K562 (cell line): ENCODE results near the gene HYOU1.

ENCODE experiments used
- CHCHD3 ChIP-seq: fragments of 250-450 bp; sonication (Bioruptor Pico); IDR thresholded peaks from 2 replicates; pipeline ENCODE4 v2.1.2; 2022; ENCODE audit warnings: mild to moderate bottlenecking
- EP400 ChIP-seq: fragments of 450-650 bp; IDR thresholded peaks from 2 replicates; pipeline ENCODE4 v1.6.1; 2017; ENCODE audit warnings: antibody characterized with exemption, mild to moderate bottlenecking, moderate library complexity
- FOXK2 ChIP-seq, 2 experiments: fragments of 450-650 bp; IDR thresholded peaks in 1 of 2; conservative IDR thresholded peaks in 1 of 2; 2 replicates each; pipeline ENCODE4 v1.6.1; 2016; ENCODE audit warnings: low read depth in 2 of 2, mild to moderate bottlenecking in 1 of 2
- MBD2 ChIP-seq: sonication (generic); IDR thresholded peaks from 2 replicates; pipeline ENCODE4 v1.6.1; 2016; ENCODE audit warnings: low read depth, borderline replicate concordance
- MED1 ChIP-seq: sonication (generic); formaldehyde crosslinking; IDR thresholded peaks from 2 replicates; pipeline ENCODE4 v1.8.1; 2023; ENCODE audit warnings: missing genetic modification reagents, borderline replicate concordance
- TCF7L2 ChIP-seq: fragments of 150-350 bp; IDR thresholded peaks from 2 replicates; pipeline ENCODE4 v1.6.1; 2016; ENCODE audit warnings: low read depth, mild to moderate bottlenecking, low read length, moderate library complexity
- ZBED1 ChIP-seq: IDR thresholded peaks from 2 replicates; pipeline ENCODE4 v1.6.1; 2014
- ZNF324 ChIP-seq: fragments of 250-450 bp; sonication (Bioruptor Pico); IDR thresholded peaks from 2 replicates; pipeline ENCODE4 v1.4.0; 2020; ENCODE audit warnings: mild to moderate bottlenecking
- TF ChIP-seq, protein P1 (sequence below): sonication (generic); formaldehyde crosslinking; IDR thresholded peaks from 2 replicates; pipeline ENCODE4 v1.9.0; 2022; ENCODE audit warnings: mild to moderate bottlenecking, missing genetic modification reagents
- TF ChIP-seq, protein P2 (sequence below), 3 experiments: IDR thresholded peaks in 2 of 3; conservative IDR thresholded peaks in 1 of 3; 2 replicates each; pipeline ENCODE4 v1.5.1; 2011 to 2012; ENCODE audit warnings: low read length in 3 of 3, mild to moderate bottlenecking in 3 of 3, control low read depth in 2 of 3, improper control_type of control experiment in 1 of 3, inconsistent platforms in 1 of 3, low read depth in 1 of 3, mixed read lengths in 1 of 3, moderate library complexity in 1 of 3; ENCODE audit not compliant: insufficient read depth in 2 of 3
- TF ChIP-seq, protein P3 (sequence below): fragments of 150-350 bp; IDR thresholded peaks from 2 replicates; pipeline ENCODE4 v1.6.1; 2014; ENCODE audit warnings: low read depth, mild to moderate bottlenecking, low read length, borderline replicate concordance

DNA sequence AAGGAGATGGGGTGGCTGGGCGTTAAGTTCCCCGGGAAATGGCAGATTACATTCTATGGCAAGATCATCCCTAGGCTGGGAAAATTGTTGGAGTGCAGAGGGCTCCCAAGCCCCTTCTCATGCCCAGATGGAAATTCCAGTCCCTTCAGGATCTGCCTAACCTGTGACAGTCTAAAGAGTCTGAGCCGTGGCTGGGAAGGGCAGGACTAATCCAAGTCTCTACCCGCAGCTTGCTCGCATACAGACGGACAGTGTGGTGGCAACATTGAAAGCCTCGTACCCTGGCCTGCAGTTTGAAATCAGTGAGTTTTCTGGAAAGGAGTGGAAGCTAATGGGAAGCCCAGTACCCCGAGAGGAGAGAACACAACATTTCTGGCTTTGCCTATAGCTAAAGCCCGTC is 31.4 kb upstream of the HYOU1 start:
- TF ChIP-seq FOXK2 (conservative IDR thresholded peaks at IDR 0.05 in 1 of 2, IDR thresholded peaks at IDR 0.05 in 1 of 2; ENCODE audit: low read depth in 2 of 2) (no peak), CHCHD3 (CRISPR knock-in tag) (no peak), TCF7L2 (no peak), ZBED1 (no peak), ZNF324 (CRISPR knock-in tag) (no peak), MED1 (CRISPR knock-in tag) (no peak), EP400 (no peak), MBD2 (no peak)
- TF ChIP-seq, protein P1, sequence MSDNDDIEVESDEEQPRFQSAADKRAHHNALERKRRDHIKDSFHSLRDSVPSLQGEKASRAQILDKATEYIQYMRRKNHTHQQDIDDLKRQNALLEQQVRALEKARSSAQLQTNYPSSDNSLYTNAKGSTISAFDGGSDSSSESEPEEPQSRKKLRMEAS (CRISPR knock-in tag), result no peak
- TF ChIP-seq, protein P2, sequence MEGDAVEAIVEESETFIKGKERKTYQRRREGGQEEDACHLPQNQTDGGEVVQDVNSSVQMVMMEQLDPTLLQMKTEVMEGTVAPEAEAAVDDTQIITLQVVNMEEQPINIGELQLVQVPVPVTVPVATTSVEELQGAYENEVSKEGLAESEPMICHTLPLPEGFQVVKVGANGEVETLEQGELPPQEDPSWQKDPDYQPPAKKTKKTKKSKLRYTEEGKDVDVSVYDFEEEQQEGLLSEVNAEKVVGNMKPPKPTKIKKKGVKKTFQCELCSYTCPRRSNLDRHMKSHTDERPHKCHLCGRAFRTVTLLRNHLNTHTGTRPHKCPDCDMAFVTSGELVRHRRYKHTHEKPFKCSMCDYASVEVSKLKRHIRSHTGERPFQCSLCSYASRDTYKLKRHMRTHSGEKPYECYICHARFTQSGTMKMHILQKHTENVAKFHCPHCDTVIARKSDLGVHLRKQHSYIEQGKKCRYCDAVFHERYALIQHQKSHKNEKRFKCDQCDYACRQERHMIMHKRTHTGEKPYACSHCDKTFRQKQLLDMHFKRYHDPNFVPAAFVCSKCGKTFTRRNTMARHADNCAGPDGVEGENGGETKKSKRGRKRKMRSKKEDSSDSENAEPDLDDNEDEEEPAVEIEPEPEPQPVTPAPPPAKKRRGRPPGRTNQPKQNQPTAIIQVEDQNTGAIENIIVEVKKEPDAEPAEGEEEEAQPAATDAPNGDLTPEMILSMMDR (IDR thresholded peaks at IDR 0.05 in 2 of 3, conservative IDR thresholded peaks at IDR 0.05 in 1 of 3; ENCODE audit: insufficient read depth in 2 of 3, low read depth in 1 of 3, low read length in 3 of 3), result no peak
- TF ChIP-seq, protein P3, sequence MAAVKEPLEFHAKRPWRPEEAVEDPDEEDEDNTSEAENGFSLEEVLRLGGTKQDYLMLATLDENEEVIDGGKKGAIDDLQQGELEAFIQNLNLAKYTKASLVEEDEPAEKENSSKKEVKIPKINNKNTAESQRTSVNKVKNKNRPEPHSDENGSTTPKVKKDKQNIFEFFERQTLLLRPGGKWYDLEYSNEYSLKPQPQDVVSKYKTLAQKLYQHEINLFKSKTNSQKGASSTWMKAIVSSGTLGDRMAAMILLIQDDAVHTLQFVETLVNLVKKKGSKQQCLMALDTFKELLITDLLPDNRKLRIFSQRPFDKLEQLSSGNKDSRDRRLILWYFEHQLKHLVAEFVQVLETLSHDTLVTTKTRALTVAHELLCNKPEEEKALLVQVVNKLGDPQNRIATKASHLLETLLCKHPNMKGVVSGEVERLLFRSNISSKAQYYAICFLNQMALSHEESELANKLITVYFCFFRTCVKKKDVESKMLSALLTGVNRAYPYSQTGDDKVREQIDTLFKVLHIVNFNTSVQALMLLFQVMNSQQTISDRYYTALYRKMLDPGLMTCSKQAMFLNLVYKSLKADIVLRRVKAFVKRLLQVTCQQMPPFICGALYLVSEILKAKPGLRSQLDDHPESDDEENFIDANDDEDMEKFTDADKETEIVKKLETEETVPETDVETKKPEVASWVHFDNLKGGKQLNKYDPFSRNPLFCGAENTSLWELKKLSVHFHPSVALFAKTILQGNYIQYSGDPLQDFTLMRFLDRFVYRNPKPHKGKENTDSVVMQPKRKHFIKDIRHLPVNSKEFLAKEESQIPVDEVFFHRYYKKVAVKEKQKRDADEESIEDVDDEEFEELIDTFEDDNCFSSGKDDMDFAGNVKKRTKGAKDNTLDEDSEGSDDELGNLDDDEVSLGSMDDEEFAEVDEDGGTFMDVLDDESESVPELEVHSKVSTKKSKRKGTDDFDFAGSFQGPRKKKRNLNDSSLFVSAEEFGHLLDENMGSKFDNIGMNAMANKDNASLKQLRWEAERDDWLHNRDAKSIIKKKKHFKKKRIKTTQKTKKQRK, result no peak
